Breast epithelium (tissue), 3 donors: ENCODE results near the gene LAMA3.

Experiments
- CTCF ChIP-seq, 3 donors: fragments of 450-650 bp; IDR thresholded peaks; one replicate each; pipeline ENCODE4 v1.5.1; 2016 to 2017; ENCODE audit warnings: antibody characterized with exemption in 3 of 3, mild to moderate bottlenecking in 3 of 3, moderate library complexity in 3 of 3
- POLR2A ChIP-seq: fragments of 450-650 bp; IDR thresholded peaks from one replicate; pipeline ENCODE4 v1.6.1; 2016; ENCODE audit warnings: antibody characterized with exemption, mild to moderate bottlenecking, moderate library complexity
- POLR2AphosphoS5 ChIP-seq, 3 donors: sonication (generic); formaldehyde crosslinking; IDR thresholded peaks; one replicate each; pipeline ENCODE4 v1.6.1; 2017; ENCODE audit warnings: antibody characterized with exemption in 3 of 3

- TF ChIP-seq CTCF (IDR thresholded peaks at IDR 0.05) (no peak), POLR2AphosphoS5 (IDR thresholded peaks at IDR 0.05) (no peak), POLR2A (no peak)
Observed at GRCh38 chr18:23693846-23694245, 4.6 kb downstream of the LAMA3 start.
